AG10803 (cell line): ENCODE results near the gene PRR3.

Source experiments
- DNase-seq: peaks from one replicate; pipeline ENCODE4 v3.0.0; 2010; ENCODE audit warnings: low read depth
- H3K4me3 ChIP-seq: 2 replicates; pipeline ENCODE4 v1.5.1; 2011; ENCODE audit warnings: mild to moderate bottlenecking, low read length, control low read depth
- CTCF ChIP-seq: conservative IDR thresholded peaks from 2 replicates; pipeline ENCODE4 v1.5.1; 2011; ENCODE audit warnings: mild to moderate bottlenecking, low read length, control low read depth, inconsistent platforms

The PRR3 gene

GRCh38 chr6:30557683-30557981 is 537 bp downstream of the PRR3 start:
- no peak for DNase-seq
- no peak for TF ChIP-seq CTCF
- H3K4me3 ChIP-seq: peak overlapping the region; percentile 95

DNA sequence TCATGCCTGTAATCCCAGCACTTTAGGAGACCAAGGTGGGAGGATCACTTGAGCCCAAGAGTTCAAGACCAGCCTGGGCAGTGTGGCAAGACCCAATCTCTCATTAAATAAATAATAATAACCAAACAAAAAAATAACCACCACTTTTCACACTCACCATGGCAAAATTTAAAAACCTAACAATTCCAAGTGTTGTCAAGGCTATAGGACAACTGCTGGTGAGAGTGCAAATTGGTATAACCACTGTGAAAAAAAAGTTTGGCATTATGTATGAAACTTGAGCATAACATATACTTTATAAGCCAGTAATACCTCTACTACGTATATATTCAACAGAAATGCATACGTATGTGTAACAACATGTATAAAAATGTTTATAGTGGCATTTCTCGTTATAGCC is 3.8 kb downstream of the PRR3 start:
- no peak for TF ChIP-seq CTCF
- DNase-seq: no peak
- no peak overlapping the region for H3K4me3 ChIP-seq

GRCh38 chr6:30562470-30563425 is 5.7 kb downstream of the PRR3 start:
- no peak for DNase-seq
- no peak overlapping the region for H3K4me3 ChIP-seq
- no peak for TF ChIP-seq CTCF

- DNase-seq: no peak
- H3K4me3 ChIP-seq: no peak overlapping the region
- TF ChIP-seq CTCF: no peak
Observed at GRCh38 chr6:30564114-30564513, 7.0 kb downstream of the PRR3 start.

- H3K4me3 ChIP-seq: no peak overlapping the region
- DNase-seq: no peak
- TF ChIP-seq CTCF: no peak
Observed at GRCh38 chr6:30565772-30566171, 8.7 kb downstream of the PRR3 start.

- TF ChIP-seq CTCF: no peak
- DNase-seq: no peak
- no peak overlapping the region for H3K4me3 ChIP-seq
Observed at GRCh38 chr6:30568245-30568644, 11.2 kb downstream of the PRR3 start.

- H3K4me3 ChIP-seq: peak overlapping the region; percentile 87
- DNase-seq: no peak
- no peak for TF ChIP-seq CTCF
Observed at GRCh38 chr6:30570263-30570662, 13.2 kb downstream of the PRR3 start.
